ENCODE measurements around the gene PRPF19.

Gene PRPF19

GRCh38 chr11:60866911-60867870 lies 39.2 kb downstream of the PRPF19 start, which contains the start of gene ZP1:
Gene ZP1 (plus strand): TSS chr11:60867542. CDS start chr11:60867562, 20 bp downstream.
- H3K9me3 Mint-ChIP-seq = no peaks in the 10 kb centered on the region
- H3K4me1 Mint-ChIP-seq = no peaks in the 10 kb centered on the region
- no peak for ATAC-seq (replicated peaks)
- DNase-seq = no peak
- H3K27me3 Mint-ChIP-seq = peaks cover 0 to 10% of the 10 kb centered on the region in 2 donors
- no peak within 1 kb of the TSS for H3K27ac Mint-ChIP-seq
- no peak within 1 kb of the TSS for H3K4me3 Mint-ChIP-seq
- H3K36me3 Mint-ChIP-seq = no peaks in the 10 kb centered on the region

GRCh38 chr11:60864856-60865513 lies 41.4 kb downstream of the PRPF19 start:
- Mint-ChIP-seq H3K36me3 (no peaks in the 10 kb centered on the region), H3K27ac (no peak overlapping the region), H3K9me3 (no peaks in the 10 kb centered on the region), H3K4me1 (no peaks in the 10 kb centered on the region), H3K27me3 (peaks cover 0 to 10% of the 10 kb centered on the region in 2 donors), H3K4me3 (no peak overlapping the region)
- DNase-seq (no peak), ATAC-seq (replicated peaks) (no peak)

GRCh38 chr11:60863550-60864521 lies 42.5 kb downstream of the PRPF19 start:
- DNase-seq (no peak), ATAC-seq (replicated peaks) (no peak)
- H3K4me1 Mint-ChIP-seq = peaks cover 3 to 4% of the 10 kb centered on the region in 2 donors
- no peaks in the 10 kb centered on the region for H3K9me3 Mint-ChIP-seq
- no peak overlapping the region for H3K4me3 Mint-ChIP-seq
- no peaks in the 10 kb centered on the region for H3K36me3 Mint-ChIP-seq
- peaks cover 0 to 3% of the 10 kb centered on the region in 2 donors for H3K27me3 Mint-ChIP-seq
- no peak overlapping the region for H3K27ac Mint-ChIP-seq

- no peak overlapping the region for H3K27ac Mint-ChIP-seq
- DNase-seq (no peak), ATAC-seq (replicated peaks) (no peak)
- peaks cover 8 to 12% of the 10 kb centered on the region in 2 donors for H3K4me1 Mint-ChIP-seq
- H3K27me3 Mint-ChIP-seq = no peaks in the 10 kb centered on the region
- no peaks in the 10 kb centered on the region for H3K9me3 Mint-ChIP-seq
- no peaks in the 10 kb centered on the region for H3K36me3 Mint-ChIP-seq
- H3K4me3 Mint-ChIP-seq = no peak overlapping the region
These were observed 44.2 kb downstream of the PRPF19 start for GRCh38 chr11:60862171-60862570.

- DNase-seq = no peak
- no peak for ATAC-seq (replicated peaks)
- Mint-ChIP-seq H3K4me1 (peaks cover 8 to 12% of the 10 kb centered on the region in 2 donors), H3K27ac (no peak overlapping the region), H3K9me3 (no peaks in the 10 kb centered on the region), H3K36me3 (no peaks in the 10 kb centered on the region), H3K4me3 (no peak overlapping the region), H3K27me3 (no peaks in the 10 kb centered on the region)
These were observed 45.4 kb downstream of the PRPF19 start for GRCh38 chr11:60860943-60861342.

GRCh38 chr11:60859616-60860250 lies 46.7 kb downstream of the PRPF19 start:
- peaks cover 8 to 17% of the 10 kb centered on the region in 2 donors for H3K4me1 Mint-ChIP-seq
- no peaks in the 10 kb centered on the region for H3K9me3 Mint-ChIP-seq
- no peak for ATAC-seq (replicated peaks)
- no peak overlapping the region for H3K27ac Mint-ChIP-seq
- H3K4me3 Mint-ChIP-seq = no peak overlapping the region
- H3K27me3 Mint-ChIP-seq = no peaks in the 10 kb centered on the region
- no peaks in the 10 kb centered on the region for H3K36me3 Mint-ChIP-seq
- no peak for DNase-seq

GRCh38 chr11:60858731-60859464 lies 47.5 kb downstream of the PRPF19 start:
- H3K27me3 Mint-ChIP-seq = no peaks in the 10 kb centered on the region
- ATAC-seq (replicated peaks) = peak in 1 of 2 donors; percentile 69
- peaks cover 8 to 17% of the 10 kb centered on the region in 2 donors for H3K4me1 Mint-ChIP-seq
- no peak overlapping the region for H3K4me3 Mint-ChIP-seq
- H3K27ac Mint-ChIP-seq = no peak overlapping the region
- no peaks in the 10 kb centered on the region for H3K36me3 Mint-ChIP-seq
- no peaks in the 10 kb centered on the region for H3K9me3 Mint-ChIP-seq
- DNase-seq = no peak

- Mint-ChIP-seq H3K9me3 (no peaks in the 10 kb centered on the region), H3K27ac (no peak overlapping the region), H3K4me3 (no peak overlapping the region), H3K4me1 (peaks cover 8 to 17% of the 10 kb centered on the region in 2 donors), H3K36me3 (peaks cover 2 to 3% of the 10 kb centered on the region in 2 donors), H3K27me3 (no peaks in the 10 kb centered on the region)
- DNase-seq (no peak), ATAC-seq (replicated peaks) (no peak)
These were observed 48.1 kb downstream of the PRPF19 start for GRCh38 chr11:60858236-60858635.

GRCh38 chr11:60857378-60858232 lies 48.8 kb downstream of the PRPF19 start:
- peaks cover 5 to 6% of the 10 kb centered on the region in 2 donors for H3K36me3 Mint-ChIP-seq
- DNase-seq (no peak), ATAC-seq (replicated peaks) (peak in 1 of 2 donors; percentile 51)
- no peak overlapping the region for H3K27ac Mint-ChIP-seq
- no peaks in the 10 kb centered on the region for H3K27me3 Mint-ChIP-seq
- H3K9me3 Mint-ChIP-seq = no peaks in the 10 kb centered on the region
- no peak overlapping the region for H3K4me3 Mint-ChIP-seq
- H3K4me1 Mint-ChIP-seq = peaks cover 8 to 17% of the 10 kb centered on the region in 2 donors

- DNase-seq (no peak), ATAC-seq (replicated peaks) (no peak)
- H3K4me1 Mint-ChIP-seq = peaks cover 8 to 17% of the 10 kb centered on the region in 2 donors
- no peaks in the 10 kb centered on the region for H3K27me3 Mint-ChIP-seq
- no peak within 1 kb of the TSS for H3K4me3 Mint-ChIP-seq
- H3K36me3 Mint-ChIP-seq = peaks cover 17 to 20% of the 10 kb centered on the region in 2 donors
- H3K27ac Mint-ChIP-seq = no peak within 1 kb of the TSS
- no peaks in the 10 kb centered on the region for H3K9me3 Mint-ChIP-seq
These were observed 50.4 kb downstream of the PRPF19 start, which contains the start of gene PTGDR2 for GRCh38 chr11:60855726-60856633. Gene PTGDR2 (minus strand): TSS chr11:60855950. CDS start chr11:60853722, 2,228 bp downstream.

- Mint-ChIP-seq H3K27me3 (no peaks in the 10 kb centered on the region), H3K4me1 (peaks cover 8 to 24% of the 10 kb centered on the region in 2 donors), H3K27ac (no peak overlapping the region), H3K4me3 (no peak overlapping the region), H3K9me3 (no peaks in the 10 kb centered on the region), H3K36me3 (peaks cover 24 to 27% of the 10 kb centered on the region in 2 donors)
- ATAC-seq (replicated peaks) = no peak
- no peak for DNase-seq
These were observed 51.3 kb downstream of the PRPF19 start for GRCh38 chr11:60854847-60855725.
